IMR-90 (cell line): Measurements from ENCODE around the gene S100A11.

Experiments
- MAZ ChIP-seq: IDR thresholded peaks from 2 replicates; pipeline ENCODE4 v1.6.1; 2012; ENCODE audit warnings: low read depth, mild to moderate bottlenecking, low read length, improper control_type of control experiment, moderate library complexity, borderline replicate concordance
- RAD21 ChIP-seq: IDR thresholded peaks from 2 replicates; pipeline ENCODE4 v1.6.1; 2012; ENCODE audit warnings: low read length, improper control_type of control experiment
- RFX5 ChIP-seq: IDR thresholded peaks from 2 replicates; pipeline ENCODE4 v1.8.0; 2012; ENCODE audit warnings: low read depth, mild to moderate bottlenecking, low read length, moderate library complexity
- TF ChIP-seq, protein P1 (sequence below): conservative IDR thresholded peaks from 2 replicates; pipeline ENCODE4 v1.5.1; 2012; ENCODE audit warnings: mild to moderate bottlenecking, low read depth, low read length, improper control_type of control experiment

DNA sequence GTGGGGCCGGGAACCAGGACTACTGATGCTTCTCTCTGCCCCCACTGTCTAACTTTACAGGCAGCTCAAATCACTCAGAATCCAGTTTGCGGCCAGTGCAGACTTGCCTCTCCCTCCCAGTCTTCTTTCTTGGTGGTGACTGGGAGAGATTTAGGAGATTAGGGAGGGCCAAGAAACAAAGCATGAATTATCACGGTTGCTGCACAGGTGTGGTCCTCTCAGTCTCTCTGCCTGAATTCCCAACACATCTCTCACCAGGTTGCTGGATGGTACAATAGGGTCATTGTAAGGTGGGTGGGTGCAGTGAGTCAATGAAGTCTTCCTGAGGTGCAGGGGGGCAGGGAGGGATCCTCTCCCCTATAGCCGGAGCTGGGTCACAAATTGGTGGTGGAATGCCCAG, 12.6 kb downstream of the S100A11 start:
- TF ChIP-seq RFX5 (no peak), RAD21 (no peak), MAZ (no peak)
- TF ChIP-seq, protein P1, sequence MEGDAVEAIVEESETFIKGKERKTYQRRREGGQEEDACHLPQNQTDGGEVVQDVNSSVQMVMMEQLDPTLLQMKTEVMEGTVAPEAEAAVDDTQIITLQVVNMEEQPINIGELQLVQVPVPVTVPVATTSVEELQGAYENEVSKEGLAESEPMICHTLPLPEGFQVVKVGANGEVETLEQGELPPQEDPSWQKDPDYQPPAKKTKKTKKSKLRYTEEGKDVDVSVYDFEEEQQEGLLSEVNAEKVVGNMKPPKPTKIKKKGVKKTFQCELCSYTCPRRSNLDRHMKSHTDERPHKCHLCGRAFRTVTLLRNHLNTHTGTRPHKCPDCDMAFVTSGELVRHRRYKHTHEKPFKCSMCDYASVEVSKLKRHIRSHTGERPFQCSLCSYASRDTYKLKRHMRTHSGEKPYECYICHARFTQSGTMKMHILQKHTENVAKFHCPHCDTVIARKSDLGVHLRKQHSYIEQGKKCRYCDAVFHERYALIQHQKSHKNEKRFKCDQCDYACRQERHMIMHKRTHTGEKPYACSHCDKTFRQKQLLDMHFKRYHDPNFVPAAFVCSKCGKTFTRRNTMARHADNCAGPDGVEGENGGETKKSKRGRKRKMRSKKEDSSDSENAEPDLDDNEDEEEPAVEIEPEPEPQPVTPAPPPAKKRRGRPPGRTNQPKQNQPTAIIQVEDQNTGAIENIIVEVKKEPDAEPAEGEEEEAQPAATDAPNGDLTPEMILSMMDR: no peak
